Measurements from ENCODE around the gene TDRD10.

GRCh38 chr1:154492115-154492514 lies 9.9 kb upstream of the TDRD10 start:
- TF ChIP-seq, protein P1, sequence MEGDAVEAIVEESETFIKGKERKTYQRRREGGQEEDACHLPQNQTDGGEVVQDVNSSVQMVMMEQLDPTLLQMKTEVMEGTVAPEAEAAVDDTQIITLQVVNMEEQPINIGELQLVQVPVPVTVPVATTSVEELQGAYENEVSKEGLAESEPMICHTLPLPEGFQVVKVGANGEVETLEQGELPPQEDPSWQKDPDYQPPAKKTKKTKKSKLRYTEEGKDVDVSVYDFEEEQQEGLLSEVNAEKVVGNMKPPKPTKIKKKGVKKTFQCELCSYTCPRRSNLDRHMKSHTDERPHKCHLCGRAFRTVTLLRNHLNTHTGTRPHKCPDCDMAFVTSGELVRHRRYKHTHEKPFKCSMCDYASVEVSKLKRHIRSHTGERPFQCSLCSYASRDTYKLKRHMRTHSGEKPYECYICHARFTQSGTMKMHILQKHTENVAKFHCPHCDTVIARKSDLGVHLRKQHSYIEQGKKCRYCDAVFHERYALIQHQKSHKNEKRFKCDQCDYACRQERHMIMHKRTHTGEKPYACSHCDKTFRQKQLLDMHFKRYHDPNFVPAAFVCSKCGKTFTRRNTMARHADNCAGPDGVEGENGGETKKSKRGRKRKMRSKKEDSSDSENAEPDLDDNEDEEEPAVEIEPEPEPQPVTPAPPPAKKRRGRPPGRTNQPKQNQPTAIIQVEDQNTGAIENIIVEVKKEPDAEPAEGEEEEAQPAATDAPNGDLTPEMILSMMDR (conservative IDR thresholded peaks at IDR 0.05; ENCODE audit: low read depth, low read length): no peak
- no peak for TF ChIP-seq EZH2 (IDR thresholded peaks at IDR 0.05; ENCODE audit: borderline replicate concordance, low read depth, low read length, poor library complexity, severe bottlenecking)

Data from A673 (cell line).